ENCODE data around the gene CYSRT1.
"Not testable (repeated sequence)": the region's sequence is repeated elsewhere in the genome, so short reads cannot be mapped to it uniquely, and the experiment has no call there.

CYSRT1 gene

GRCh38 chr9:137251490-137252268 is 26.7 kb downstream of the CYSRT1 start:
- DNase-seq (ENCODE audit: low read depth in 2 of 2), result no peak

GRCh38 chr9:137252555-137253506 is 27.9 kb downstream of the CYSRT1 start:
- DNase-seq (ENCODE audit: low read depth in 2 of 2), result no peak

GRCh38 chr9:137253717-137254623 is 29.0 kb downstream of the CYSRT1 start:
- DNase-seq (ENCODE audit: low read depth in 2 of 2), result no peak

GRCh38 chr9:137254624-137255447 is 29.9 kb downstream of the CYSRT1 start, which contains the start of gene NELFB:
Gene NELFB, plus strand, starts transcription at chr9:137255327.
- peak; percentile 92 to 95 for DNase-seq (ENCODE audit: low read depth in 2 of 2)

GRCh38 chr9:137255448-137256114 is 30.6 kb downstream of the CYSRT1 start:
- DNase-seq (ENCODE audit: low read depth in 2 of 2), result no peak

GRCh38 chr9:137256362-137256761 is 31.4 kb downstream of the CYSRT1 start:
- no peak for DNase-seq (ENCODE audit: low read depth in 2 of 2)

GRCh38 chr9:137256856-137257255 is 31.9 kb downstream of the CYSRT1 start:
- no peak for DNase-seq (ENCODE audit: low read depth in 2 of 2)

- DNase-seq (ENCODE audit: low read depth in 2 of 2), result not testable (repeated sequence)
These were observed 37.4 kb downstream of the CYSRT1 start for GRCh38 chr9:137262173-137262908.

GRCh38 chr9:137262909-137263285 is 37.9 kb downstream of the CYSRT1 start:
- no peak for DNase-seq (ENCODE audit: low read depth in 2 of 2)

- no peak for DNase-seq (ENCODE audit: low read depth in 2 of 2)
These were observed 38.5 kb downstream of the CYSRT1 start for GRCh38 chr9:137263506-137263905.

- DNase-seq (ENCODE audit: low read depth in 2 of 2), result no peak
These were observed 39.1 kb downstream of the CYSRT1 start for GRCh38 chr9:137264067-137264466.

GRCh38 chr9:137265496-137266161 is 40.7 kb downstream of the CYSRT1 start:
- DNase-seq (ENCODE audit: low read depth in 2 of 2), result no peak

- no peak for DNase-seq (ENCODE audit: low read depth in 2 of 2)
These were observed 41.2 kb downstream of the CYSRT1 start for GRCh38 chr9:137266162-137266527.

GRCh38 chr9:137266585-137267453 is 41.8 kb downstream of the CYSRT1 start:
- DNase-seq (ENCODE audit: low read depth in 2 of 2), result no peak

- DNase-seq (ENCODE audit: low read depth in 2 of 2), result no peak
These were observed 43.0 kb downstream of the CYSRT1 start for GRCh38 chr9:137267933-137268355.

GRCh38 chr9:137268538-137269201 is 43.7 kb downstream of the CYSRT1 start:
- DNase-seq (ENCODE audit: low read depth in 2 of 2), result no peak

GRCh38 chr9:137269231-137269772 is 44.3 kb downstream of the CYSRT1 start:
- DNase-seq (ENCODE audit: low read depth in 2 of 2), result no peak
